Loucy (cell line): Measurements from ENCODE around the gene FAM53A.

Experiments
- H2AFZ ChIP-seq: fragments of 200-600 bp; sonication (generic); 2 replicates; pipeline ENCODE4 v1.6.0; 2016; ENCODE audit warnings: antibody characterized with exemption, mild to moderate bottlenecking, low read length, moderate library complexity
- H3F3A ChIP-seq: fragments of 200-600 bp; 2 replicates; pipeline ENCODE4 v1.6.0; 2016; ENCODE audit warnings: antibody characterized with exemption, low read depth, mild to moderate bottlenecking
- H3K27me3 ChIP-seq: fragments of 200-600 bp; sonication (generic); 2 replicates; pipeline ENCODE4 v1.6.1; 2014; ENCODE audit warnings: low read length, mild to moderate bottlenecking; ENCODE audit not compliant: insufficient read depth, poor library complexity, severe bottlenecking
- H3K36me3 ChIP-seq: fragments of 200-600 bp; sonication (generic); 2 replicates; pipeline ENCODE4 v1.6.1; 2016; ENCODE audit warnings: low read length; ENCODE audit not compliant: insufficient read depth
- H3K4me1 ChIP-seq: fragments of 200-600 bp; sonication (generic); 2 replicates; pipeline ENCODE4 v1.5.1; 2014; ENCODE audit warnings: low read length, mild to moderate bottlenecking; ENCODE audit not compliant: insufficient read depth, poor library complexity, severe bottlenecking
- H3K4me2 ChIP-seq: fragments of 200-600 bp; sonication (generic); 2 replicates; pipeline ENCODE4 v1.6.0; 2014; ENCODE audit warnings: antibody characterized with exemption, low read length, low read depth, mild to moderate bottlenecking; ENCODE audit not compliant: poor library complexity, severe bottlenecking
- H3K4me3 ChIP-seq: fragments of 200-600 bp; sonication (generic); 2 replicates; pipeline ENCODE4 v1.5.1; 2014; ENCODE audit warnings: low read length, mild to moderate bottlenecking, mixed read lengths; ENCODE audit not compliant: poor library complexity, severe bottlenecking
- H3K79me2 ChIP-seq: fragments of 200-600 bp; sonication (generic); 2 replicates; pipeline ENCODE4 v1.6.1; 2014; ENCODE audit warnings: low read length; ENCODE audit not compliant: insufficient read depth
- H3K9ac ChIP-seq: fragments of 200-600 bp; sonication (generic); 2 replicates; pipeline ENCODE4 v1.6.0; 2014; ENCODE audit warnings: mild to moderate bottlenecking, low read depth, low read length, moderate library complexity; ENCODE audit not compliant: poor library complexity, severe bottlenecking
- H3K9me2 ChIP-seq: fragments of 200-600 bp; sonication (generic); replicated peaks from 2 replicates; pipeline ENCODE4 v1.6.1; 2016; ENCODE audit warnings: low read depth, low read length, mixed read lengths
- H3K9me3 ChIP-seq: fragments of 200-600 bp; sonication (generic); 2 replicates; pipeline ENCODE4 v1.6.1; 2014; ENCODE audit warnings: mild to moderate bottlenecking, antibody characterized with exemption, low read length, low read depth; ENCODE audit not compliant: insufficient read depth
- H4K20me1 ChIP-seq: fragments of 200-600 bp; sonication (generic); 2 replicates; pipeline ENCODE4 v1.6.0; 2014; ENCODE audit warnings: antibody characterized with exemption, low read length, mild to moderate bottlenecking; ENCODE audit not compliant: insufficient read depth, poor library complexity, severe bottlenecking
- EZH2phosphoT487 ChIP-seq: fragments of 200-600 bp; IDR thresholded peaks from 2 replicates; pipeline ENCODE4 v1.6.1; 2018; ENCODE audit warnings: antibody characterized with exemption, mild to moderate bottlenecking, moderate library complexity, borderline replicate concordance
- TF ChIP-seq, protein P1 (sequence below): fragments of 200-600 bp; sonication (generic); conservative IDR thresholded peaks from 2 replicates; pipeline ENCODE4 v1.5.1; 2014; ENCODE audit warnings: mild to moderate bottlenecking, antibody characterized with exemption, low read length

Gene FAM53A, protein sequence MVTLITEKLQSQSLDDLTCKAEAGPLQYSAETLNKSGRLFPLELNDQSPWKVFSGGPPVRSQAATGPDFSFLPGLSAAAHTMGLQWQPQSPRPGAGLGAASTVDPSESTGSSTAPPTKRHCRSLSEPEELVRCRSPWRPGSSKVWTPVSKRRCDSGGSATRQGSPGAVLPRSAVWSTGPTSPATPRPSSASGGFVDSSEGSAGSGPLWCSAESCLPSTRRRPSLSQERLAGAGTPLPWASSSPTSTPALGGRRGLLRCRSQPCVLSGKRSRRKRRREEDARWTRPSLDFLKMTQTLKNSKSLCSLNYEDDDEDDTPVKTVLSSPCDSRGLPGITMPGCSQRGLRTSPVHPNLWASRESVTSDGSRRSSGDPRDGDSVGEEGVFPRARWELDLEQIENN

DNA sequence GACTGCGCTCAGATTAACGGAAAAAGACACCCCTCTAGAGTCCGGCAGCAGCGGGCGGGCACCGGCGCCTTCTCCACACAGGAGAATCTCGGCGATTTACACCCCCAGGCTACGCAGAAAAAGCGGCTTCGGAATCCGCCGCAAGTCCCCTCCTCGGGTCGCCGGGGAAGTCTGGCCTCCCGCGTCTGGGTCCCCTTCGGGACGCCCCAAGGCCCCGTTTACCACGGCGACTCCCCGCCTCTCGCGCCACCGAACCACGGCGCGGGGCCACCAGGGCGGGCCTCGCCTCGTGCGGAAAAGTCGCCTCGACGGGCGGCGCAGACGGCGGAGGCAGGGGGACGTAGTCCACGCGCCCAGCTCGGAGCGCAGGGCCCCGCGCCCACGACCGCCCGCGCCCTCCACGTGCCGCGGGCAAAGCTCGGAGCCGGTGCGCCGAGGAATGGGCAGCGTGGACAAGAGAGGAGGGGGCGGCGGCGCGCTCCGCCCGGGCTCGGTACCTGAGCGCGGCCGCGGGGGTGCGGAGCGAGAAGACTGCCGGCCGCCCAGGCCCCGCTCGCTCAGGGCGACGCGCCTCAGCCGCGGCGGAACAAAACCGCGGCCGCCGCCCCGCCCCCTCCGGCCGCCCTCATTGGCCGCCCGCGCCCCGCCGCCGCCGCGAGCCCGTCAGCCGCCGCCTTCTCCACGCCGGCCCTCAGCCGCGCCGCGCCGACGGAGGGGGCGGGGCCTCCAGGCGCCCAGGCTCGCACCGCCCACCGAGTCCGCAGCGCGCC, at the start of gene FAM53A:
TSS of gene FAM53A (minus strand) at position 578 of the 770 bp plus-strand sequence. CDS start 15,572 bp downstream, outside the sequence.
- Histone ChIP-seq H3F3A (no peaks in the 10 kb centered on the region), H2AFZ (no peak within 1 kb of the TSS), H3K9me3 (no peaks in the 10 kb centered on the region), H3K27me3 (no peaks in the 10 kb centered on the region), H4K20me1 (no peaks in the 10 kb centered on the region), H3K4me3 (no peak within 1 kb of the TSS), H3K4me1 (no peaks in the 10 kb centered on the region), H3K4me2 (no peak within 1 kb of the TSS), H3K79me2 (no peaks in the 10 kb centered on the region), H3K36me3 (no peaks in the 10 kb centered on the region), H3K9ac (no peak within 1 kb of the TSS), H3K9me2 (no peaks in the 10 kb centered on the region)
- no peak for TF ChIP-seq EZH2phosphoT487
- TF ChIP-seq, protein P1, sequence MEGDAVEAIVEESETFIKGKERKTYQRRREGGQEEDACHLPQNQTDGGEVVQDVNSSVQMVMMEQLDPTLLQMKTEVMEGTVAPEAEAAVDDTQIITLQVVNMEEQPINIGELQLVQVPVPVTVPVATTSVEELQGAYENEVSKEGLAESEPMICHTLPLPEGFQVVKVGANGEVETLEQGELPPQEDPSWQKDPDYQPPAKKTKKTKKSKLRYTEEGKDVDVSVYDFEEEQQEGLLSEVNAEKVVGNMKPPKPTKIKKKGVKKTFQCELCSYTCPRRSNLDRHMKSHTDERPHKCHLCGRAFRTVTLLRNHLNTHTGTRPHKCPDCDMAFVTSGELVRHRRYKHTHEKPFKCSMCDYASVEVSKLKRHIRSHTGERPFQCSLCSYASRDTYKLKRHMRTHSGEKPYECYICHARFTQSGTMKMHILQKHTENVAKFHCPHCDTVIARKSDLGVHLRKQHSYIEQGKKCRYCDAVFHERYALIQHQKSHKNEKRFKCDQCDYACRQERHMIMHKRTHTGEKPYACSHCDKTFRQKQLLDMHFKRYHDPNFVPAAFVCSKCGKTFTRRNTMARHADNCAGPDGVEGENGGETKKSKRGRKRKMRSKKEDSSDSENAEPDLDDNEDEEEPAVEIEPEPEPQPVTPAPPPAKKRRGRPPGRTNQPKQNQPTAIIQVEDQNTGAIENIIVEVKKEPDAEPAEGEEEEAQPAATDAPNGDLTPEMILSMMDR = no peak

DNA sequence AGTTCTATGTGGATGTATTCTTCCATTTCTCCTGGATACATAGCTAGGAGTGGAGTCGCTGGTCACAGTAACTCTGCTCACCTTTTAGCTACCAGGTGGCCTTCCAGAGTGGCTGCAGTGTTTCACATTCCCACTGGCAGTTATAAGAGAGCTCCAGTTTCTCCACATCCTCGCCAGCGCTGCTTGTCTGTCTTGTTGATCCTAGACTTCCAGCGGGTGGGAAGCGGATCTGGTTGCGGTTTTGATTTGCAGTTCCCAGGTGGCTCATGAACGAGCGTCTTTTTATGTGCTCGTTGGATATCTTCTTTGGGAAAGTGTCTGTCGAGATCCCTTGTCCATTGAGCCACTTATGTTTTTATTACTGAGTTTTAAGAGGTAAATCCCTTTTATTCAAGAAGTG, 48.8 kb upstream of the FAM53A start:
- no peak for TF ChIP-seq EZH2phosphoT487
- TF ChIP-seq, protein P1 = no peak
- Histone ChIP-seq H3K4me2 (no peak overlapping the region), H3K9me2 (no peaks in the 10 kb centered on the region), H2AFZ (no peak overlapping the region), H3K27me3 (no peaks in the 10 kb centered on the region), H3K4me1 (peaks cover 4% of the 10 kb centered on the region), H3K4me3 (no peak overlapping the region), H3K9me3 (no peaks in the 10 kb centered on the region), H4K20me1 (peaks cover 16% of the 10 kb centered on the region), H3K79me2 (peaks cover 42% of the 10 kb centered on the region), H3K9ac (no peak overlapping the region), H3K36me3 (peaks cover 90% of the 10 kb centered on the region; the same call in 1 of the 2 replicates), H3F3A (no peaks in the 10 kb centered on the region)

DNA sequence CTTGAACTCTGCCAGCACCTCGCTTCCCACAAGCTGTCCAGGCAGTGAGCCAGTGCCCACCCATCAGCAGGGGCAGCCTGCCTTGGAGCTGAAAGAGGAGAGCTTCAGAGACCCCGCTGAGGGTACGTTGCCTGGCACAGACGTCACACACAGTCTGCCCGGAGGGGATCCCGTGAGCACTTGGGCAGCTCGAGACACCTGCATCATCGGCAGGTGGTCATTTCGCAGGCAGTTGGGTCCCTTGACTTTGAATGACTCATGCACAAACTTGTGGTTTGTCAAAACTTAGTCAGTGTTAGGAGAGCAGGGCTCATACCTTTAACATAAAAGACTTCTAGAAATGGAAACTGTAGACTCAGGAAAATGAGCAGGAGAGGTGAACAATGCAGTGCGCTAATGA, 47.1 kb upstream of the FAM53A start:
- no peak overlapping the region for H3K9ac ChIP-seq
- H3K27me3 ChIP-seq = no peaks in the 10 kb centered on the region
- peaks cover 89% of the 10 kb centered on the region; the same call in 1 of the 2 replicates for H3K36me3 ChIP-seq
- peaks cover 59% of the 10 kb centered on the region for H3K79me2 ChIP-seq
- no peak overlapping the region for H3K4me3 ChIP-seq
- H4K20me1 ChIP-seq = peaks cover 31% of the 10 kb centered on the region
- no peaks in the 10 kb centered on the region for H3K9me3 ChIP-seq
- no peak overlapping the region for H2AFZ ChIP-seq
- TF ChIP-seq, protein P1 = no peak
- TF ChIP-seq EZH2phosphoT487 = no peak
- no peaks in the 10 kb centered on the region for H3K9me2 ChIP-seq
- H3K4me2 ChIP-seq = no peak overlapping the region
- no peaks in the 10 kb centered on the region for H3F3A ChIP-seq
- peaks cover 9% of the 10 kb centered on the region for H3K4me1 ChIP-seq
